Smooth muscle cell (in vitro differentiated cells): ENCODE measurements around the gene PHYH. TPM values are rescaled to one million over a fixed set of nuclear protein-coding genes. Genes with fewer than 3 reads are reported as not detected.

ENCODE experiments used
- DNase-seq: peaks from one replicate; lab custom pipeline; 2025; ENCODE audit not compliant: unreplicated experiment; lab: John Stamatoyannopoulos, UW
- H2AFZ ChIP-seq: fragments of 200-600 bp; sonication (generic); 2 replicates; pipeline ENCODE4 v1.6.0; 2016; ENCODE audit warnings: antibody characterized with exemption, low read depth, mild to moderate bottlenecking
- H3F3A ChIP-seq: fragments of 200-600 bp; sonication (generic); 2 replicates; pipeline ENCODE4 v1.6.0; 2017; ENCODE audit warnings: antibody characterized with exemption, low read depth
- H3K27ac ChIP-seq: fragments of 200-600 bp; sonication (generic); 2 replicates; pipeline ENCODE4 v1.5.1; 2016; ENCODE audit warnings: low read depth, mild to moderate bottlenecking
- H3K27me3 ChIP-seq: fragments of 200-600 bp; sonication (generic); 2 replicates; pipeline ENCODE4 v1.6.1; 2016; ENCODE audit warnings: low read depth, mild to moderate bottlenecking
- H3K36me3 ChIP-seq: fragments of 200-600 bp; sonication (generic); 2 replicates; pipeline ENCODE4 v1.5.1; 2016; ENCODE audit warnings: low read depth
- H3K4me1 ChIP-seq: fragments of 200-600 bp; sonication (generic); 2 replicates; pipeline ENCODE4 v1.5.1; 2016; ENCODE audit warnings: low read depth
- H3K4me2 ChIP-seq: fragments of 200-600 bp; sonication (generic); 2 replicates; pipeline ENCODE4 v1.6.0; 2016; ENCODE audit warnings: mild to moderate bottlenecking
- H3K4me3 ChIP-seq: fragments of 200-600 bp; sonication (generic); 2 replicates; pipeline ENCODE4 v1.5.1; 2016; ENCODE audit warnings: mild to moderate bottlenecking
- H3K79me2 ChIP-seq: fragments of 200-600 bp; sonication (generic); 2 replicates; pipeline ENCODE4 v1.6.0; 2016; ENCODE audit warnings: low read depth, mild to moderate bottlenecking
- H3K9ac ChIP-seq: fragments of 200-600 bp; sonication (generic); 2 replicates; pipeline ENCODE4 v1.6.0; 2016; ENCODE audit warnings: low read depth
- H3K9me3 ChIP-seq: fragments of 200-600 bp; sonication (generic); replicated peaks from 2 replicates; pipeline ENCODE4 v1.5.1; 2016; ENCODE audit warnings: low read depth
- H4K20me1 ChIP-seq: fragments of 200-600 bp; sonication (generic); 2 replicates; pipeline ENCODE4 v1.6.0; 2016; ENCODE audit warnings: low read depth
- CTCF ChIP-seq: fragments of 200-600 bp; sonication (generic); IDR thresholded peaks from 2 replicates; pipeline ENCODE4 v1.5.1; 2017; ENCODE audit warnings: borderline replicate concordance, mild to moderate bottlenecking, antibody characterized with exemption; ENCODE audit not compliant: insufficient read depth, poor library complexity, severe bottlenecking
- WGBS: methylation state at CpG from one replicate; pipeline ENCODE4 v1.1.7; 2016; ENCODE audit warnings: low lambda C conversion rate; 5-methylcytosine and 5-hydroxymethylcytosine counted together
- polyA plus RNA-seq: library from polyadenylated mRNA; unstranded; fragments of >200 nt; fragmentation: Nextera tagmentation; extraction: Ambion mirVana; gene quantifications from 2 replicates; pipeline ENCODE4 v1.2.1, GENCODE V29; 2016
- total RNA-seq: library from RNA; depleted of rRNA; stranded (reverse); fragments of >200 nt; gene quantifications from 2 replicates; pipeline ENCODE4 v1.2.3, GENCODE V29; 2014

PHYH gene
- total and polyA plus RNA-seq, 2 experiments from 2014 or later, result 14.4 to 27.5 TPM

- Histone ChIP-seq H3K36me3 (no peaks in the 10 kb centered on the region), H3K9me3 (no peaks in the 10 kb centered on the region)
Measured at GRCh38 chr10:13262433-13262832, 37.4 kb downstream of the PHYH start.

GRCh38 chr10:13257621-13258140 lies 42.2 kb downstream of the PHYH start:
- Histone ChIP-seq H2AFZ (no peak overlapping the region), H3K27me3 (no peaks in the 10 kb centered on the region), H3K9me3 (no peaks in the 10 kb centered on the region), H3K27ac (no peak overlapping the region), H3K4me1 (no peaks in the 10 kb centered on the region), H3K4me2 (no peak overlapping the region), H3F3A (no peaks in the 10 kb centered on the region), H3K4me3 (no peak overlapping the region), H3K36me3 (no peaks in the 10 kb centered on the region), H3K79me2 (no peaks in the 10 kb centered on the region), H3K9ac (no peak overlapping the region), H4K20me1 (no peaks in the 10 kb centered on the region)
- TF ChIP-seq CTCF, result no peak
- DNase-seq, result no peak
- 94% methylated on average over 5 of the region's 5 CpGs for WGBS

More at GRCh38 chr10:13262433-13262832, 37.4 kb downstream of the PHYH start:
- Histone ChIP-seq H2AFZ (no peak overlapping the region), H3K79me2 (no peaks in the 10 kb centered on the region), H3K27ac (no peak overlapping the region), H3K27me3 (no peaks in the 10 kb centered on the region), H3K4me1 (no peaks in the 10 kb centered on the region), H3K4me3 (no peak overlapping the region), H3K9ac (no peak overlapping the region), H3K4me2 (no peak overlapping the region), H3F3A (no peaks in the 10 kb centered on the region), H4K20me1 (no peaks in the 10 kb centered on the region)
- DNase-seq, result no peak
- WGBS, result 77% methylated on average over 1 of the region's 1 CpG
- no peak for TF ChIP-seq CTCF

DNA sequence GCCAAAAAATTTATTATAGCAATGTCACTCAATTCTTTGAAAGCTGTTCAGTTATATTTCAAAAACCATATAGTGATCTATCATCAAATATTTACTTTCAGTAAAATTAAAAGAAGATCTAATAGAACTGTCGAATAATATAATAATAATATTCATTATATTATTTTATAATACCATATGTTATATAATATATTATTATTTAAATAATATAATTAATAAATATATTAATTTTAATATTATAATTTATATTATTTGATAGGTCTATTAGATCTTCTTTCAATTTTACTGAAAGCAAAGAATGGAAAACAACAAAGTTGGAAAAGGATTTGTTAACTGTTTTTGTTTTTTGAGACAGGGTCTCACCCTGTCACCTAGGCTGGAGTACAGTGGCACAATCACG lies 43.2 kb downstream of the PHYH start:
- H3F3A ChIP-seq, result no peaks in the 10 kb centered on the region
- WGBS, result 87% methylated on average over 2 of the region's 2 CpGs
- no peaks in the 10 kb centered on the region for H3K27me3 ChIP-seq
- no peak overlapping the region for H2AFZ ChIP-seq
- no peak overlapping the region for H3K4me3 ChIP-seq
- TF ChIP-seq CTCF, result no peak
- DNase-seq, result no peak
- no peaks in the 10 kb centered on the region for H3K79me2 ChIP-seq
- H3K9me3 ChIP-seq, result no peaks in the 10 kb centered on the region
- no peaks in the 10 kb centered on the region for H4K20me1 ChIP-seq
- H3K36me3 ChIP-seq, result no peaks in the 10 kb centered on the region
- H3K4me2 ChIP-seq, result no peak overlapping the region
- no peak overlapping the region for H3K27ac ChIP-seq
- H3K4me1 ChIP-seq, result no peaks in the 10 kb centered on the region
- no peak overlapping the region for H3K9ac ChIP-seq

DNA sequence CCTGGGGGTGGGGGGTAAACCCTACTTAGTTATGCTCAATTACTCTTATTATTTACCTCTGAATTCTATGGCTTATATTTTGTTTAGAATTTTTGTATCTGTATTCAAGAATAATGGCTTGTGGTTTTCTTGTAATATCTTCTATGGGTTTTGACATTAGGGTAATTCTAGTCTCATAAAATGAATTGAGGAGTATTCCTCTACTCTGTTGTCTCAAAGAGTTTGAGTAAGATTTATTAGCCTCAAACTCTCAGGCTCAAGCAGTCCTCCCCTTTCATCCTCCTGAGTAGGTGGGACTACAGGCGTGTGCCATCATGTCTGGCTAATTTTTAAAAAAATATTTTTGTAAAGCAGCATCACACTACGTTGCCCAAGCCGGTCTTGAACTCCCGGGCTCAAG lies 46.1 kb downstream of the PHYH start:
- H4K20me1 ChIP-seq, result no peaks in the 10 kb centered on the region
- H2AFZ ChIP-seq, result no peak overlapping the region
- 86% methylated on average over 4 of the region's 4 CpGs for WGBS
- no peaks in the 10 kb centered on the region for H3K4me1 ChIP-seq
- H3K9me3 ChIP-seq, result no peaks in the 10 kb centered on the region
- no peak overlapping the region for H3K4me2 ChIP-seq
- no peak overlapping the region for H3K9ac ChIP-seq
- no peaks in the 10 kb centered on the region for H3K27me3 ChIP-seq
- H3K36me3 ChIP-seq, result no peaks in the 10 kb centered on the region
- no peaks in the 10 kb centered on the region for H3K79me2 ChIP-seq
- DNase-seq, result no peak
- no peak for TF ChIP-seq CTCF
- H3F3A ChIP-seq, result no peaks in the 10 kb centered on the region
- no peak overlapping the region for H3K27ac ChIP-seq
- H3K4me3 ChIP-seq, result no peak overlapping the region
